Ishikawa (cell line): ENCODE results near the gene COMP.

Experiments used
- CEBPB ChIP-seq: IDR thresholded peaks from 2 replicates; pipeline ENCODE4 v1.6.1; 2012
- EP300 ChIP-seq: IDR thresholded peaks from 2 replicates; pipeline ENCODE4 v1.6.1; 2012; ENCODE audit warnings: borderline replicate concordance
- TCF12 ChIP-seq: IDR thresholded peaks from 2 replicates; pipeline ENCODE4 v1.6.1; 2012; ENCODE audit warnings: low read depth

GRCh38 chr19:18828786-18829185 lies 37.7 kb upstream of the COMP start:
- no peak for TF ChIP-seq EP300
- no peak for TF ChIP-seq CEBPB
- no peak for TF ChIP-seq TCF12
